ENCODE data around the gene NUCKS1. TPM values are rescaled to one million over a fixed set of nuclear protein-coding genes. Genes with fewer than 3 reads are reported as not detected.

NUCKS1 gene
- total RNA-seq, 1 experiment from 2014 or later = 401 TPM

GRCh38 chr1:205766038-205766437, 16.1 kb upstream of the NUCKS1 start:
- Mint-ChIP-seq H3K9me3 (no peaks in the 10 kb centered on the region), H3K27ac (no peak overlapping the region), H3K4me1 (no peaks in the 10 kb centered on the region), H3K36me3 (no peaks in the 10 kb centered on the region), H3K27me3 (ENCODE audit: low read depth) (peaks cover 5% of the 10 kb centered on the region; the same call in 1 of the 2 replicates), H3K4me3 (no peak overlapping the region)
- DNase-seq (ENCODE audit: low spot score) (no peak), ATAC-seq (no peak)
- TF ChIP-seq STAT6 (CRISPR knock-in tag; conservative IDR thresholded peaks at IDR 0.05; ENCODE audit: low read depth) = no peak
- no peak for TF ChIP-seq MLX (CRISPR knock-in tag; IDR thresholded peaks at IDR 0.05)
- no peak for TF ChIP-seq AFF4 (CRISPR knock-in tag; IDR thresholded peaks at IDR 0.05; ENCODE audit: borderline replicate concordance)
- no peak for TF ChIP-seq RORB (CRISPR knock-in tag; IDR thresholded peaks at IDR 0.05)
- no peak for TF ChIP-seq ETV6 (CRISPR knock-in tag; IDR thresholded peaks at IDR 0.05)
- no peak for TF ChIP-seq SOX15 (CRISPR knock-in tag; IDR thresholded peaks at IDR 0.05)
- CTCF ChIA-PET = interaction anchor here (0.8 to 1.9 kb wide), 3 partner anchors 108 to 211 kb away, joined by 4 to 9 read pairs (median 4); no protein-coding TSS in a partner anchor
- POLR2A ChIA-PET = no interaction called here

DNA sequence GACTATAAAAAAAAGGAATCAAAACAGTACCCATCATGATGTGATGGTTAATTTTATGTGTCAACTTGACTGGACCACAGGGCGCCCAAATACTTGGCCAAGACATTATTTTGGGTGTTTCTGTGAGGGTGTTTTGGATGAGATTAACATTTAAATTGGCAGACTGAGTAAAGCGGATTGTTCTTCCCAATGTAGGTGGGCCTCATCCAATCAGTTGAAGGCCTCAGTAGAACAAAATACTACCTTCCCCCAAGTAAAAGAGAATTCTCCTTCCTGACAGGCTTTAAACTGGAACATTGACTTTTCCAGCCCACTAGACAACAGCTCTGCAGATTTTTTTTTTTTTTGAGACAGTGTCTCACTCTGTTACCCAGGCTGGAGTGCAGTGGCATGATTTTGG, 14.6 kb upstream of the NUCKS1 start:
- POLR2A ChIA-PET = no interaction called here
- ATAC-seq (no peak), DNase-seq (ENCODE audit: low spot score) (no peak)
- no peaks in the 10 kb centered on the region for H3K27me3 Mint-ChIP-seq (ENCODE audit: low read depth)
- H3K9me3 Mint-ChIP-seq = 0 out of 2 replicates have a peak, but pooled peaks cover 4% of the 10 kb centered on the region
- H3K4me1 Mint-ChIP-seq = no peaks in the 10 kb centered on the region
- CTCF ChIA-PET = interaction anchor here (0.7 to 1.9 kb wide), 3 partner anchors 106 to 334 kb away, joined by 3 to 9 read pairs (median 4); no protein-coding TSS in a partner anchor
- no peaks in the 10 kb centered on the region for H3K36me3 Mint-ChIP-seq
- no peak overlapping the region for H3K4me3 Mint-ChIP-seq
- no peak overlapping the region for H3K27ac Mint-ChIP-seq
- TF ChIP-seq FOXK1 (CRISPR knock-in tag; IDR thresholded peaks at IDR 0.05) = no peak
- no peak for TF ChIP-seq RELA (CRISPR knock-in tag; IDR thresholded peaks at IDR 0.05; ENCODE audit: borderline replicate concordance)
- TF ChIP-seq ATF2 (CRISPR knock-in tag; IDR thresholded peaks at IDR 0.05; ENCODE audit: borderline replicate concordance, low read depth) = no peak
- no peak for TF ChIP-seq ZNF317 (CRISPR knock-in tag; IDR thresholded peaks at IDR 0.05; ENCODE audit: borderline replicate concordance, low read depth)
- TF ChIP-seq ETV6 (CRISPR knock-in tag; IDR thresholded peaks at IDR 0.05) = no peak
- TF ChIP-seq ZNF396 (CRISPR knock-in tag; IDR thresholded peaks at IDR 0.05; ENCODE audit: borderline replicate concordance) = no peak
- no peak for TF ChIP-seq ZNF138 (CRISPR knock-in tag; conservative IDR thresholded peaks at IDR 0.05)
- TF ChIP-seq CDX4 (CRISPR knock-in tag; IDR thresholded peaks at IDR 0.05; ENCODE audit: borderline replicate concordance) = no peak
- no peak for TF ChIP-seq NR1H2 (CRISPR knock-in tag; IDR thresholded peaks at IDR 0.05)
- TF ChIP-seq NFE2L1 (CRISPR knock-in tag; IDR thresholded peaks at IDR 0.05) = no peak
- no peak for TF ChIP-seq JUN (CRISPR knock-in tag; IDR thresholded peaks at IDR 0.05)
- TF ChIP-seq, protein P1, sequence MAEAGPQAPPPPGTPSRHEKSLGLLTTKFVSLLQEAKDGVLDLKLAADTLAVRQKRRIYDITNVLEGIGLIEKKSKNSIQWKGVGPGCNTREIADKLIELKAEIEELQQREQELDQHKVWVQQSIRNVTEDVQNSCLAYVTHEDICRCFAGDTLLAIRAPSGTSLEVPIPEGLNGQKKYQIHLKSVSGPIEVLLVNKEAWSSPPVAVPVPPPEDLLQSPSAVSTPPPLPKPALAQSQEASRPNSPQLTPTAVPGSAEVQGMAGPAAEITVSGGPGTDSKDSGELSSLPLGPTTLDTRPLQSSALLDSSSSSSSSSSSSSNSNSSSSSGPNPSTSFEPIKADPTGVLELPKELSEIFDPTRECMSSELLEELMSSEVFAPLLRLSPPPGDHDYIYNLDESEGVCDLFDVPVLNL (CRISPR knock-in tag; IDR thresholded peaks at IDR 0.05; ENCODE audit: borderline replicate concordance, low read depth) = no peak
- TF ChIP-seq, protein P2, sequence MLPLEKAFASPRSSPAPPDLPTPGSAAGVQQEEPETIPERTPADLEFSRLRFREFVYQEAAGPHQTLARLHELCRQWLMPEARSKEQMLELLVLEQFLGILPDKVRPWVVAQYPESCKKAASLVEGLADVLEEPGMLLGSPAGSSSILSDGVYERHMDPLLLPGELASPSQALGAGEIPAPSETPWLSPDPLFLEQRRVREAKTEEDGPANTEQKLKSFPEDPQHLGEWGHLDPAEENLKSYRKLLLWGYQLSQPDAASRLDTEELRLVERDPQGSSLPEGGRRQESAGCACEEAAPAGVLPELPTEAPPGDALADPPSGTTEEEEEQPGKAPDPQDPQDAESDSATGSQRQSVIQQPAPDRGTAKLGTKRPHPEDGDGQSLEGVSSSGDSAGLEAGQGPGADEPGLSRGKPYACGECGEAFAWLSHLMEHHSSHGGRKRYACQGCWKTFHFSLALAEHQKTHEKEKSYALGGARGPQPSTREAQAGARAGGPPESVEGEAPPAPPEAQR (CRISPR knock-in tag; IDR thresholded peaks at IDR 0.05) = no peak
- no peak for TF ChIP-seq ZNF121 (CRISPR knock-in tag; IDR thresholded peaks at IDR 0.05)
- TF ChIP-seq ZNF281 (CRISPR knock-in tag; IDR thresholded peaks at IDR 0.05) = no peak
